Stimulated activated CD4-positive, alpha-beta T cell treated with anti-CD3 and anti-CD28 coated beads, Interleukin-2, amount 100 ng/mL, for 4 hours (primary cell): ENCODE data around the gene ALOX12B.
"Not testable (repeated sequence)": the region's sequence is repeated elsewhere in the genome, so short reads cannot be mapped to it uniquely, and the experiment has no call there.

Source experiments
- DNase-seq: peaks from one replicate; pipeline ENCODE4 v3.0.0-alpha.2; 2020; ENCODE audit warnings: low read depth

The ALOX12B gene

GRCh38 chr17:8118769-8119580 is 31.5 kb upstream of the ALOX12B start:
- peak; percentile 79 for DNase-seq

- DNase-seq: no peak
These were observed 30.7 kb upstream of the ALOX12B start, which contains the start of gene ALOXE3 for GRCh38 chr17:8117980-8118768. Gene ALOXE3 (minus strand): TSS chr17:8118514. CDS start chr17:8117990, 524 bp downstream.

- DNase-seq: no peak
These were observed 30.0 kb upstream of the ALOX12B start for GRCh38 chr17:8117367-8117979.

- DNase-seq: no peak
These were observed 29.3 kb upstream of the ALOX12B start for GRCh38 chr17:8116776-8117175.

- DNase-seq: no peak
These were observed 23.4 kb upstream of the ALOX12B start for GRCh38 chr17:8110907-8111306.

GRCh38 chr17:8110456-8110804 is 22.9 kb upstream of the ALOX12B start:
- no peak for DNase-seq

GRCh38 chr17:8109661-8110455 is 22.3 kb upstream of the ALOX12B start:
- peak; percentile 72 for DNase-seq

GRCh38 chr17:8108972-8109660 is 21.6 kb upstream of the ALOX12B start:
- DNase-seq: no peak

- DNase-seq: not testable (repeated sequence)
These were observed 19.5 kb upstream of the ALOX12B start for GRCh38 chr17:8106980-8107379.

- no peak for DNase-seq
These were observed 18.5 kb upstream of the ALOX12B start for GRCh38 chr17:8105957-8106398.

GRCh38 chr17:8104911-8105310 is 17.4 kb upstream of the ALOX12B start:
- DNase-seq: no peak

GRCh38 chr17:8103549-8103948 is 16.0 kb upstream of the ALOX12B start:
- DNase-seq: no peak

GRCh38 chr17:8101721-8102120 is 14.2 kb upstream of the ALOX12B start:
- no peak for DNase-seq

- DNase-seq: no peak
These were observed 13.2 kb upstream of the ALOX12B start for GRCh38 chr17:8100763-8101162.

GRCh38 chr17:8100111-8100510 is 12.6 kb upstream of the ALOX12B start:
- no peak for DNase-seq

- DNase-seq: no peak
These were observed 9.0 kb upstream of the ALOX12B start for GRCh38 chr17:8096541-8096940.

GRCh38 chr17:8095361-8095760 is 7.8 kb upstream of the ALOX12B start:
- DNase-seq: no peak

- DNase-seq: no peak
These were observed 3.6 kb upstream of the ALOX12B start for GRCh38 chr17:8091033-8091687.

GRCh38 chr17:8089728-8090127 is 2.2 kb upstream of the ALOX12B start:
- no peak for DNase-seq

- DNase-seq: no peak
These were observed 375 bp upstream of the ALOX12B start for GRCh38 chr17:8087952-8088230.

GRCh38 chr17:8084250-8084649 is 3.3 kb downstream of the ALOX12B start:
- no peak for DNase-seq
